Measurements from ENCODE around the gene ZNF582.

Gene ZNF582

GRCh38 chr19:56393119-56394012 is at the start of gene ZNF582:
Gene ZNF582, minus strand, starts transcription at chr19:56393534. Its CDS starts 1,782 bp downstream, at chr19:56391752.
- DNase-seq (ENCODE audit: low spot score), result peak; percentile 98

- DNase-seq (ENCODE audit: low spot score), result no peak
These were observed 48.0 kb upstream of the ZNF582 start for GRCh38 chr19:56441206-56441792.

- DNase-seq (ENCODE audit: low spot score), result no peak
These were observed 30.6 kb upstream of the ZNF582 start for GRCh38 chr19:56423985-56424353.

GRCh38 chr19:56423276-56423984 is 30.1 kb upstream of the ZNF582 start:
- no peak for DNase-seq (ENCODE audit: low spot score)

- no peak for DNase-seq (ENCODE audit: low spot score)
These were observed 11.7 kb upstream of the ZNF582 start for GRCh38 chr19:56405062-56405461.

GRCh38 chr19:56404705-56405056 is 11.3 kb upstream of the ZNF582 start:
- no peak for DNase-seq (ENCODE audit: low spot score)

- peak; percentile 98 for DNase-seq (ENCODE audit: low spot score)
These were observed 10.7 kb upstream of the ZNF582 start, which contains the start of gene ZNF583 for GRCh38 chr19:56403764-56404704. Gene ZNF583, plus strand, starts transcription at chr19:56404332. Its CDS starts 2,783 bp downstream, at chr19:56407115.

GRCh38 chr19:56403261-56403660 is 9.9 kb upstream of the ZNF582 start:
- no peak for DNase-seq (ENCODE audit: low spot score)

GRCh38 chr19:56400485-56400884 is 7.2 kb upstream of the ZNF582 start:
- DNase-seq (ENCODE audit: low spot score), result no peak

- DNase-seq (ENCODE audit: low spot score), result no peak
These were observed 5.5 kb upstream of the ZNF582 start for GRCh38 chr19:56398809-56399208.

- DNase-seq (ENCODE audit: low spot score), result no peak
These were observed 9.3 kb downstream of the ZNF582 start for GRCh38 chr19:56383826-56384605.

GRCh38 chr19:56377105-56377924 is 16.0 kb downstream of the ZNF582 start:
- DNase-seq (ENCODE audit: low spot score), result no peak

GRCh38 chr19:56372281-56372680 is 21.1 kb downstream of the ZNF582 start:
- DNase-seq (ENCODE audit: low spot score), result no peak

- DNase-seq (ENCODE audit: low spot score), result no peak
These were observed 23.3 kb downstream of the ZNF582 start for GRCh38 chr19:56369886-56370676.

- DNase-seq (ENCODE audit: low spot score), result peak; percentile 91
These were observed 25.3 kb downstream of the ZNF582 start for GRCh38 chr19:56367829-56368711.

GRCh38 chr19:56360841-56361240 is 32.5 kb downstream of the ZNF582 start:
- DNase-seq (ENCODE audit: low spot score), result no peak

- DNase-seq (ENCODE audit: low spot score), result no peak
These were observed 36.4 kb downstream of the ZNF582 start for GRCh38 chr19:56356944-56357343.

- DNase-seq (ENCODE audit: low spot score), result no peak
These were observed 37.8 kb downstream of the ZNF582 start for GRCh38 chr19:56355517-56355916.

Data from HuH-7 (cell line).